ENCODE measurements around the gene TENT5C. TPM values are rescaled to one million over a fixed set of nuclear protein-coding genes. Genes with fewer than 3 reads are reported as not detected.
A peak's percentile ranks its signal among the peaks of the same experiment; 100 is the strongest.

The TENT5C gene
- total and polyA plus RNA-seq, 9 of the 15 experiments (the other 6 are each of a cell fraction or from before 2014, with no cell fraction given), result 1.8 to 7.7 (median 4.0) TPM

DNA sequence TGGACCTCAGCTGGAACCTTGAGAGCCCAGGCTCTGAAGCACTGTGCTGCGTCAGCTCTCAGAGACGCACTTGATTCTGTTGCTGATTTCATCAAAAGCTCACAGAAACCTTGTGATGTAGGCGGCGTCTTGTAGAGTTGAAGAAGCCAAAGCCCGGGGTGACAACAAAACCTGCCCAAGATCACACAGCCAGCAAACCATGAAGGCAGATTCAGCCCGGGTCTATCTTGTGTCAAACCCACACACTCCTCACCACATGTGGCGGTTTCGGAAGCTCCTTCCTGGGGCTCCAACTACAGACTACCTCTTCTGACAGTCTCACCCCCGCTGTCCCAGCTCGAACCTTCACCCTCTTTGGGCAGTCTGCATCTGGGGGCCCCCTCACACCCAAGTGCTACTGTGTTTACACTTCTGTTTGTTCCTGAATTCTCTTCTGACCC is 50.4 kb downstream of the TENT5C start (continued):
- TF ChIP-seq, protein P1, sequence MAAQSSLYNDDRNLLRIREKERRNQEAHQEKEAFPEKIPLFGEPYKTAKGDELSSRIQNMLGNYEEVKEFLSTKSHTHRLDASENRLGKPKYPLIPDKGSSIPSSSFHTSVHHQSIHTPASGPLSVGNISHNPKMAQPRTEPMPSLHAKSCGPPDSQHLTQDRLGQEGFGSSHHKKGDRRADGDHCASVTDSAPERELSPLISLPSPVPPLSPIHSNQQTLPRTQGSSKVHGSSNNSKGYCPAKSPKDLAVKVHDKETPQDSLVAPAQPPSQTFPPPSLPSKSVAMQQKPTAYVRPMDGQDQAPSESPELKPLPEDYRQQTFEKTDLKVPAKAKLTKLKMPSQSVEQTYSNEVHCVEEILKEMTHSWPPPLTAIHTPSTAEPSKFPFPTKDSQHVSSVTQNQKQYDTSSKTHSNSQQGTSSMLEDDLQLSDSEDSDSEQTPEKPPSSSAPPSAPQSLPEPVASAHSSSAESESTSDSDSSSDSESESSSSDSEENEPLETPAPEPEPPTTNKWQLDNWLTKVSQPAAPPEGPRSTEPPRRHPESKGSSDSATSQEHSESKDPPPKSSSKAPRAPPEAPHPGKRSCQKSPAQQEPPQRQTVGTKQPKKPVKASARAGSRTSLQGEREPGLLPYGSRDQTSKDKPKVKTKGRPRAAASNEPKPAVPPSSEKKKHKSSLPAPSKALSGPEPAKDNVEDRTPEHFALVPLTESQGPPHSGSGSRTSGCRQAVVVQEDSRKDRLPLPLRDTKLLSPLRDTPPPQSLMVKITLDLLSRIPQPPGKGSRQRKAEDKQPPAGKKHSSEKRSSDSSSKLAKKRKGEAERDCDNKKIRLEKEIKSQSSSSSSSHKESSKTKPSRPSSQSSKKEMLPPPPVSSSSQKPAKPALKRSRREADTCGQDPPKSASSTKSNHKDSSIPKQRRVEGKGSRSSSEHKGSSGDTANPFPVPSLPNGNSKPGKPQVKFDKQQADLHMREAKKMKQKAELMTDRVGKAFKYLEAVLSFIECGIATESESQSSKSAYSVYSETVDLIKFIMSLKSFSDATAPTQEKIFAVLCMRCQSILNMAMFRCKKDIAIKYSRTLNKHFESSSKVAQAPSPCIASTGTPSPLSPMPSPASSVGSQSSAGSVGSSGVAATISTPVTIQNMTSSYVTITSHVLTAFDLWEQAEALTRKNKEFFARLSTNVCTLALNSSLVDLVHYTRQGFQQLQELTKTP (IDR thresholded peaks at IDR 0.05; ENCODE audit: low read depth in 1 of 2, partially characterized antibody in 2 of 2), result no peak
- TF ChIP-seq, protein P2, sequence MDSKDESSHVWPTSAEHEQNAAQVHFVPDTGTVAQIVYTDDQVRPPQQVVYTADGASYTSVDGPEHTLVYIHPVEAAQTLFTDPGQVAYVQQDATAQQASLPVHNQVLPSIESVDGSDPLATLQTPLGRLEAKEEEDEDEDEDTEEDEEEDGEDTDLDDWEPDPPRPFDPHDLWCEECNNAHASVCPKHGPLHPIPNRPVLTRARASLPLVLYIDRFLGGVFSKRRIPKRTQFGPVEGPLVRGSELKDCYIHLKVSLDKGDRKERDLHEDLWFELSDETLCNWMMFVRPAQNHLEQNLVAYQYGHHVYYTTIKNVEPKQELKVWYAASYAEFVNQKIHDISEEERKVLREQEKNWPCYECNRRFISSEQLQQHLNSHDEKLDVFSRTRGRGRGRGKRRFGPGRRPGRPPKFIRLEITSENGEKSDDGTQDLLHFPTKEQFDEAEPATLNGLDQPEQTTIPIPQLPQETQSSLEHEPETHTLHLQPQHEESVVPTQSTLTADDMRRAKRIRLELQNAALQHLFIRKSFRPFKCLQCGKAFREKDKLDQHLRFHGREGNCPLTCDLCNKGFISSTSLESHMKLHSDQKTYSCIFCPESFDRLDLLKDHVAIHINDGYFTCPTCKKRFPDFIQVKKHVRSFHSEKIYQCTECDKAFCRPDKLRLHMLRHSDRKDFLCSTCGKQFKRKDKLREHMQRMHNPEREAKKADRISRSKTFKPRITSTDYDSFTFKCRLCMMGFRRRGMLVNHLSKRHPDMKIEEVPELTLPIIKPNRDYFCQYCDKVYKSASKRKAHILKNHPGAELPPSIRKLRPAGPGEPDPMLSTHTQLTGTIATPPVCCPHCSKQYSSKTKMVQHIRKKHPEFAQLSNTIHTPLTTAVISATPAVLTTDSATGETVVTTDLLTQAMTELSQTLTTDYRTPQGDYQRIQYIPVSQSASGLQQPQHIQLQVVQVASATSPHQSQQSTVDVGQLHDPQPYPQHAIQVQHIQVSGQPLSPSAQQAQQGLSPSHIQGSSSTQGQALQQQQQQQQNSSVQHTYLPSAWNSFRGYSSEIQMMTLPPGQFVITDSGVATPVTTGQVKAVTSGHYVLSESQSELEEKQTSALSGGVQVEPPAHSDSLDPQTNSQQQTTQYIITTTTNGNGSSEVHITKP (IDR thresholded peaks at IDR 0.05; ENCODE audit: partially characterized antibody), result peak; percentile 95
- TF ChIP-seq ZNF174 (CRISPR knock-in tag; IDR thresholded peaks at IDR 0.05) (no peak), FOXJ3 (CRISPR knock-in tag; IDR thresholded peaks at IDR 0.05) (no peak), MECOM (CRISPR knock-in tag; IDR thresholded peaks at IDR 0.05) (0 out of 2 replicates have a peak, but pooled peaks have one; percentile 60), FOXK2 (conservative IDR thresholded peaks at IDR 0.05 in 1 of 2, IDR thresholded peaks at IDR 0.05 in 1 of 2; ENCODE audit: low read depth in 2 of 2) (peak in 1 of 2 experiments; percentile 53; a peak in 1 of 4 replicates), EZH2 (IDR thresholded peaks at IDR 0.05; ENCODE audit: borderline replicate concordance, low read depth, low read length) (no peak), ZFP36 (IDR thresholded peaks at IDR 0.05; ENCODE audit: low read depth, low read length, partially characterized antibody) (peak; percentile 16), ZFP1 (CRISPR knock-in tag; IDR thresholded peaks at IDR 0.05) (no peak), KAT8 (IDR thresholded peaks at IDR 0.05; ENCODE audit: low read depth) (no peak), XRCC3 (IDR thresholded peaks at IDR 0.05) (no peak), ATF7 (IDR thresholded peaks at IDR 0.05) (peak; percentile 55; the same call in 1 of the 2 replicates)
- TF ChIP-seq, protein P3, sequence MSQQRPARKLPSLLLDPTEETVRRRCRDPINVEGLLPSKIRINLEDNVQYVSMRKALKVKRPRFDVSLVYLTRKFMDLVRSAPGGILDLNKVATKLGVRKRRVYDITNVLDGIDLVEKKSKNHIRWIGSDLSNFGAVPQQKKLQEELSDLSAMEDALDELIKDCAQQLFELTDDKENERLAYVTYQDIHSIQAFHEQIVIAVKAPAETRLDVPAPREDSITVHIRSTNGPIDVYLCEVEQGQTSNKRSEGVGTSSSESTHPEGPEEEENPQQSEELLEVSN (IDR thresholded peaks at IDR 0.05; ENCODE audit: borderline replicate concordance in 1 of 2, extremely low read depth in 1 of 2, insufficient read depth in 1 of 2, insufficient read length in 1 of 2, low read depth in 1 of 2, low read length in 1 of 2, poor library complexity in 1 of 2, severe bottlenecking in 1 of 2), result peak in 1 of 2 experiments; percentile 39
- TF ChIP-seq, protein P4, sequence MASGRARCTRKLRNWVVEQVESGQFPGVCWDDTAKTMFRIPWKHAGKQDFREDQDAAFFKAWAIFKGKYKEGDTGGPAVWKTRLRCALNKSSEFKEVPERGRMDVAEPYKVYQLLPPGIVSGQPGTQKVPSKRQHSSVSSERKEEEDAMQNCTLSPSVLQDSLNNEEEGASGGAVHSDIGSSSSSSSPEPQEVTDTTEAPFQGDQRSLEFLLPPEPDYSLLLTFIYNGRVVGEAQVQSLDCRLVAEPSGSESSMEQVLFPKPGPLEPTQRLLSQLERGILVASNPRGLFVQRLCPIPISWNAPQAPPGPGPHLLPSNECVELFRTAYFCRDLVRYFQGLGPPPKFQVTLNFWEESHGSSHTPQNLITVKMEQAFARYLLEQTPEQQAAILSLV (tag; IDR thresholded peaks at IDR 0.05), result no peak

Measured in K562 (cell line).